B cell (primary cell): ENCODE measurements around the gene RPA3.

Experiments used
- EZH2 ChIP-seq: IDR thresholded peaks from 2 replicates; pipeline ENCODE4 v1.6.1; 2012; ENCODE audit warnings: borderline replicate concordance, low read depth, mild to moderate bottlenecking, moderate library complexity, low read length; ENCODE audit not compliant: insufficient read depth, poor library complexity, severe bottlenecking
- TF ChIP-seq, protein P1 (sequence below): fragments of 200-600 bp; IDR thresholded peaks from one replicate; pipeline ENCODE4 v1.8.0; 2022; ENCODE audit warnings: antibody characterized with exemption, mild to moderate bottlenecking

DNA sequence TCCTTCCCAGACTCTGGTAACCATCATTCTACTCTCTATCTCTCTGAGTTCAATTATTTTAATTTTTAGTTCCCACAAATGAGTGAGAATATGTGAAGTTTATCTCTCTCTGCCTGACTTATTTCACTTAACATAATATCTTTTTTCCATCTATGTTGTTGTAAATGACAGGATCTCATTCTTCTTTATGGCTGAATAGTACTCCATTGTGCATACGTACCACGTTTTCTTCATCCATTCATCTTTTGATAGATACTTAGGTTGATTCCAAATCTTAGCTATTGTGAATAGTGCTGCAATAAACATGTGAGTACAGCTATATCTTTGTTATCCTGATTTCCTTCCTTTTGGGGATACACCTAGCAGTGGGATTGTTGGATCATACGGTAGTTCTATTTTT is 23.9 kb downstream of the RPA3 start:
- TF ChIP-seq, protein P1, sequence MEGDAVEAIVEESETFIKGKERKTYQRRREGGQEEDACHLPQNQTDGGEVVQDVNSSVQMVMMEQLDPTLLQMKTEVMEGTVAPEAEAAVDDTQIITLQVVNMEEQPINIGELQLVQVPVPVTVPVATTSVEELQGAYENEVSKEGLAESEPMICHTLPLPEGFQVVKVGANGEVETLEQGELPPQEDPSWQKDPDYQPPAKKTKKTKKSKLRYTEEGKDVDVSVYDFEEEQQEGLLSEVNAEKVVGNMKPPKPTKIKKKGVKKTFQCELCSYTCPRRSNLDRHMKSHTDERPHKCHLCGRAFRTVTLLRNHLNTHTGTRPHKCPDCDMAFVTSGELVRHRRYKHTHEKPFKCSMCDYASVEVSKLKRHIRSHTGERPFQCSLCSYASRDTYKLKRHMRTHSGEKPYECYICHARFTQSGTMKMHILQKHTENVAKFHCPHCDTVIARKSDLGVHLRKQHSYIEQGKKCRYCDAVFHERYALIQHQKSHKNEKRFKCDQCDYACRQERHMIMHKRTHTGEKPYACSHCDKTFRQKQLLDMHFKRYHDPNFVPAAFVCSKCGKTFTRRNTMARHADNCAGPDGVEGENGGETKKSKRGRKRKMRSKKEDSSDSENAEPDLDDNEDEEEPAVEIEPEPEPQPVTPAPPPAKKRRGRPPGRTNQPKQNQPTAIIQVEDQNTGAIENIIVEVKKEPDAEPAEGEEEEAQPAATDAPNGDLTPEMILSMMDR, result no peak
- TF ChIP-seq EZH2, result no peak
